Lower lobe of right lung (tissue), 2 donors: ENCODE data around the gene FAM237A. TPM values are rescaled to one million over a fixed set of nuclear protein-coding genes. Genes with fewer than 3 reads are reported as not detected.

Source experiments
- ATAC-seq, 2 donors: fragments of 200-7000 bp; cut with Tn5 transposase; one replicate each; pipeline ENCODE4 v1.9.1; 2020 to 2022; ENCODE audit warnings: mild to moderate bottlenecking in 2 of 2, moderate library complexity in 2 of 2
- DNase-seq: peaks from one replicate; pipeline ENCODE4 v3.0.0-alpha.2; 2020
- H3K27ac ChIP-seq: fragments of 200-600 bp; one replicate; pipeline ENCODE4 v1.8.0; 2022
- H3K27me3 ChIP-seq: fragments of 200-600 bp; one replicate; pipeline ENCODE4 v1.8.0; 2022; ENCODE audit warnings: low read depth
- H3K36me3 ChIP-seq: fragments of 200-600 bp; one replicate; pipeline ENCODE4 v1.8.0; 2022; ENCODE audit warnings: mild to moderate bottlenecking
- H3K4me1 ChIP-seq: fragments of 200-600 bp; one replicate; pipeline ENCODE4 v1.8.0; 2022
- H3K4me3 ChIP-seq: fragments of 200-600 bp; one replicate; pipeline ENCODE4 v1.8.0; 2022; ENCODE audit warnings: mild to moderate bottlenecking
- H3K9me3 ChIP-seq: fragments of 200-600 bp; one replicate; pipeline ENCODE4 v1.8.0; 2022
- CTCF ChIP-seq: fragments of 200-600 bp; IDR thresholded peaks from one replicate; pipeline ENCODE4 v1.8.0; 2022; ENCODE audit warnings: antibody characterized with exemption, mild to moderate bottlenecking
- intact Hi-C: fragments of 100-400 bp; cut with DNase I; formaldehyde crosslinking; loops from one replicate; pipeline ENCODE4 v1.11.0; 2022
- total RNA-seq: library from RNA; stranded (reverse); fragmentation: NEBNext Ultra II Directional; extraction: Animal tissue kit (Norgen Biotek cat#: 25700); gene quantifications from one replicate; pipeline ENCODE4 v1.2.1, GENCODE V29; 2021
- donor health status: DM: no; HTN: yes; CAD: no; lungs with severe emphysema.

FAM237A gene
- total RNA-seq, 1 donor from 2014 or later: not detected

GRCh38 chr2:206611736-206612135, 30.6 kb upstream of the FAM237A start:
- no peaks in the 10 kb centered on the region for H3K27me3 ChIP-seq
- no peaks in the 10 kb centered on the region for H3K4me1 ChIP-seq
- no peak for ATAC-seq
- no peak overlapping the region for H3K4me3 ChIP-seq
- no peaks in the 10 kb centered on the region for H3K36me3 ChIP-seq
- no peak overlapping the region for H3K27ac ChIP-seq
- intact Hi-C loops: no loop called here
- H3K9me3 ChIP-seq: no peaks in the 10 kb centered on the region
- DNase-seq: no peak
- TF ChIP-seq CTCF: no peak

DNA sequence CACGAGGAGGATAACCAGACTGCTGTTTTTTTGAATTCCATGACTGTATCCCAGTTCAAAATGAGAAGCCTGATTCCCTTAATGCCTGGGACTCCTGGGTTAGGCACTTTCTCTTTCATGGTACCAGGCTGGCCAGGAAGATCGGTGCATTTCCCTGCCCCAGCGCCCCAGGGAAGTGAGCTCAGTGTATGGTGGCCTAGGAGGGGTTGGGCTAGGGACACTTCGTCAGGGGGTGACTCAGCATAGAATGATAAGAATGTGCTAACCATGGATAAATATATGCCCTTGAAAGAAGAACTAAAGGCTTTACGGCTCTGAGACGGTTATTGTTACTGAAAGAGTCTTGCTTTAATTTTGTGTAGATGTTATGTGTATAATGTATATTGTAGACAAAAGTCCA, 27.5 kb upstream of the FAM237A start:
- H3K9me3 ChIP-seq: no peaks in the 10 kb centered on the region
- intact Hi-C loops: no loop called here
- ATAC-seq (no peak), DNase-seq (no peak)
- no peaks in the 10 kb centered on the region for H3K27me3 ChIP-seq
- no peak overlapping the region for H3K4me3 ChIP-seq
- no peak for TF ChIP-seq CTCF
- H3K4me1 ChIP-seq: no peaks in the 10 kb centered on the region
- no peaks in the 10 kb centered on the region for H3K36me3 ChIP-seq
- H3K27ac ChIP-seq: no peak overlapping the region

- Histone ChIP-seq H3K36me3 (no peaks in the 10 kb centered on the region), H3K9me3 (no peaks in the 10 kb centered on the region), H3K27ac (no peak overlapping the region), H3K4me1 (no peaks in the 10 kb centered on the region), H3K4me3 (no peak overlapping the region), H3K27me3 (no peaks in the 10 kb centered on the region)
- intact Hi-C loops: no loop called here
- no peak for DNase-seq
- no peak for TF ChIP-seq CTCF
- no peak for ATAC-seq
Measured at GRCh38 chr2:206615417-206616089, 26.7 kb upstream of the FAM237A start.

DNA sequence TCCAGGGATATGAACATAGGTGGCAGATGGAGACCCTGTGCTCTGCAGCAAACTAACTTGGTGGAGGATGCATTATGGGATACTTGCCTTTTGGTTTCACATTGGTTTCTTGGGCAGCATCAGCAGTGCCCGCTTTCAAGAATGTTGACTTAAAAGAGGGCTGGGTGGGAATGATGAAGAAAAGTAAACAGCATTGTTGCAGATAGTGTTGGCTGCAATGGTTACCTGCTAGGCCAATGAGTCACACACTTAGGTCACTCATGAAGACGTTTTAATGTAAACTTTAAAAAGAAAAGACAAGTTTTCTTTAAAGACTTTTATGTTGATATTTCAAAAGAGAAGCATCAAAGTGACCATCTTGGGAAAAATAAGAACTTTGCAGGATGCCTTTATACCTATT, 26.1 kb upstream of the FAM237A start:
- no peak overlapping the region for H3K4me3 ChIP-seq

DNA sequence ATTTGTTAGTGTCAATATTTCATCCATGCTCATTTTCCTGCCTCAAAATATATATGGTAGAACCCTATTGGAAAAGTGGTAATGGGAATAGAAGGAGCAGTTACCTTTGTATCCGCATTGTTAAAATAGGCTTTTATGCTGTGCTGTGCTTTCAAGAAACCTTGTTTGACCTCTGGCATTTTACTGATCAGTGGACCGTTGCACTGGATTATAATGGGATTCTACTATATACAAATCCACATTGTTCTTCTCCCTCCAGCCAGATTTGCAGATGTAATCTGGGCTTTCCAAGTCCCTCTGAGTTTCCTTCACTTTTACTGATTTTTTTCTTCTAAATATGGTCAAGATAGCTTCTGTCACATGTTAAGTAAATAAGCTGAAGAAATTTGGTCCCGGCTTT, 23.3 kb upstream of the FAM237A start:
- H3K9me3 ChIP-seq: no peaks in the 10 kb centered on the region
- H3K4me1 ChIP-seq: no peaks in the 10 kb centered on the region
- no peak for TF ChIP-seq CTCF
- DNase-seq (no peak), ATAC-seq (no peak)
- no peak overlapping the region for H3K4me3 ChIP-seq
- H3K36me3 ChIP-seq: no peaks in the 10 kb centered on the region
- H3K27me3 ChIP-seq: no peaks in the 10 kb centered on the region
- H3K27ac ChIP-seq: no peak overlapping the region
- intact Hi-C loops: no loop called here

More for the DNA sequence above, 26.1 kb upstream of the FAM237A start:
- TF ChIP-seq CTCF: no peak
- no peaks in the 10 kb centered on the region for H3K4me1 ChIP-seq
- no peak overlapping the region for H3K27ac ChIP-seq
- ATAC-seq: no peak
- intact Hi-C loops: no loop called here
- H3K9me3 ChIP-seq: no peaks in the 10 kb centered on the region
- DNase-seq: no peak
- no peaks in the 10 kb centered on the region for H3K36me3 ChIP-seq
- H3K27me3 ChIP-seq: no peaks in the 10 kb centered on the region
